Measurements from ENCODE around the gene PKN1. TPM values are rescaled to one million over a fixed set of nuclear protein-coding genes. Genes with fewer than 3 reads are reported as not detected.
A peak's percentile ranks its signal among the peaks of the same experiment; 100 is the strongest.

PKN1 gene
- total and polyA plus RNA-seq, 10 of the 15 experiments (the other 5 are each of a cell fraction or from before 2014, with no cell fraction given): 1.0 to 189 (median 52.7) TPM

DNA sequence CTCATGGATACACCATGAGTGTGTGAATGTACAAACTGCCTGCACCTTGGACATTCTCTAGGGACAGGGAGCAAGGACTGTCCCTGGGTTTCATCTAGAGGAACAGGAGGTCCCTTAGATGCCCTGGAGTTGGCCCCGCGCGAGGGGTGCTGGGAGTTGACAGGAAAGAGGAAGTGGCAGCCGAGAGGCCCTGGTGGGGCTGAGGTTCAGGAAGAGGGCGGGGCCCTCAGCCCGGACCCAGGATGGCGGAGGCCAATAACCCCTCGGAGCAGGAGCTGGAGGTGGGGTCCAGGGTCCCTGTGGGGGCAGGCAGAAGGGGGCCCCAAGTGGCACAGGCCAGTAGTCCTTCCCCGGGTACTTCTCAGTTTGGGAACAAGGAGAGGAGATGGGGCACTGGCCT, 6.9 kb downstream of the PKN1 start (continued):
- peak; percentile 89 for TF ChIP-seq POLR2A (IDR thresholded peaks at IDR 0.05; ENCODE audit: low read depth, low read length)
- TF ChIP-seq DPF2 (IDR thresholded peaks at IDR 0.05): 0 out of 2 replicates have a peak, but pooled peaks have one; percentile 43
- 0 out of 2 replicates have a peak, but pooled peaks have one; percentile 60 for TF ChIP-seq POLR2AphosphoS2 (IDR thresholded peaks at IDR 0.05; ENCODE audit: low read depth, low read length)
- TF ChIP-seq STAT1 (conservative IDR thresholded peaks at IDR 0.05): no peak; the same call in 1 of the 2 replicates
- TF ChIP-seq ZNF207 (IDR thresholded peaks at IDR 0.05; ENCODE audit: borderline replicate concordance): peak; percentile 71; the same call in 1 of the 2 replicates
- no peak for TF ChIP-seq SUPT20H (IDR thresholded peaks at IDR 0.05; ENCODE audit: borderline replicate concordance, control insufficient read depth, low read depth, low read length)
- TF ChIP-seq, protein P1, sequence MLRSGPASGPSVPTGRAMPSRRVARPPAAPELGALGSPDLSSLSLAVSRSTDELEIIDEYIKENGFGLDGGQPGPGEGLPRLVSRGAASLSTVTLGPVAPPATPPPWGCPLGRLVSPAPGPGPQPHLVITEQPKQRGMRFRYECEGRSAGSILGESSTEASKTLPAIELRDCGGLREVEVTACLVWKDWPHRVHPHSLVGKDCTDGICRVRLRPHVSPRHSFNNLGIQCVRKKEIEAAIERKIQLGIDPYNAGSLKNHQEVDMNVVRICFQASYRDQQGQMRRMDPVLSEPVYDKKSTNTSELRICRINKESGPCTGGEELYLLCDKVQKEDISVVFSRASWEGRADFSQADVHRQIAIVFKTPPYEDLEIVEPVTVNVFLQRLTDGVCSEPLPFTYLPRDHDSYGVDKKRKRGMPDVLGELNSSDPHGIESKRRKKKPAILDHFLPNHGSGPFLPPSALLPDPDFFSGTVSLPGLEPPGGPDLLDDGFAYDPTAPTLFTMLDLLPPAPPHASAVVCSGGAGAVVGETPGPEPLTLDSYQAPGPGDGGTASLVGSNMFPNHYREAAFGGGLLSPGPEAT (IDR thresholded peaks at IDR 0.05; ENCODE audit: low read depth): peak; percentile 50; the same call in 1 of the 2 replicates
- peak; percentile 48 for TF ChIP-seq SP1 (IDR thresholded peaks at IDR 0.05; ENCODE audit: low read depth, low read length)
- TF ChIP-seq CBFB (IDR thresholded peaks at IDR 0.05; ENCODE audit: low read depth): no peak
- TF ChIP-seq HDAC2 (IDR thresholded peaks at IDR 0.05): no peak
- TF ChIP-seq RUNX3 (IDR thresholded peaks at IDR 0.05; ENCODE audit: low read length): peak; percentile 53
- TF ChIP-seq, protein P2, sequence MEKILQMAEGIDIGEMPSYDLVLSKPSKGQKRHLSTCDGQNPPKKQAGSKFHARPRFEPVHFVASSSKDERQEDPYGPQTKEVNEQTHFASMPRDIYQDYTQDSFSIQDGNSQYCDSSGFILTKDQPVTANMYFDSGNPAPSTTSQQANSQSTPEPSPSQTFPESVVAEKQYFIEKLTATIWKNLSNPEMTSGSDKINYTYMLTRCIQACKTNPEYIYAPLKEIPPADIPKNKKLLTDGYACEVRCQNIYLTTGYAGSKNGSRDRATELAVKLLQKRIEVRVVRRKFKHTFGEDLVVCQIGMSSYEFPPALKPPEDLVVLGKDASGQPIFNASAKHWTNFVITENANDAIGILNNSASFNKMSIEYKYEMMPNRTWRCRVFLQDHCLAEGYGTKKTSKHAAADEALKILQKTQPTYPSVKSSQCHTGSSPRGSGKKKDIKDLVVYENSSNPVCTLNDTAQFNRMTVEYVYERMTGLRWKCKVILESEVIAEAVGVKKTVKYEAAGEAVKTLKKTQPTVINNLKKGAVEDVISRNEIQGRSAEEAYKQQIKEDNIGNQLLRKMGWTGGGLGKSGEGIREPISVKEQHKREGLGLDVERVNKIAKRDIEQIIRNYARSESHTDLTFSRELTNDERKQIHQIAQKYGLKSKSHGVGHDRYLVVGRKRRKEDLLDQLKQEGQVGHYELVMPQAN (conservative IDR thresholded peaks at IDR 0.05): 0 out of 2 replicates have a peak, but pooled peaks have one; percentile 18
- TF ChIP-seq, protein P3, sequence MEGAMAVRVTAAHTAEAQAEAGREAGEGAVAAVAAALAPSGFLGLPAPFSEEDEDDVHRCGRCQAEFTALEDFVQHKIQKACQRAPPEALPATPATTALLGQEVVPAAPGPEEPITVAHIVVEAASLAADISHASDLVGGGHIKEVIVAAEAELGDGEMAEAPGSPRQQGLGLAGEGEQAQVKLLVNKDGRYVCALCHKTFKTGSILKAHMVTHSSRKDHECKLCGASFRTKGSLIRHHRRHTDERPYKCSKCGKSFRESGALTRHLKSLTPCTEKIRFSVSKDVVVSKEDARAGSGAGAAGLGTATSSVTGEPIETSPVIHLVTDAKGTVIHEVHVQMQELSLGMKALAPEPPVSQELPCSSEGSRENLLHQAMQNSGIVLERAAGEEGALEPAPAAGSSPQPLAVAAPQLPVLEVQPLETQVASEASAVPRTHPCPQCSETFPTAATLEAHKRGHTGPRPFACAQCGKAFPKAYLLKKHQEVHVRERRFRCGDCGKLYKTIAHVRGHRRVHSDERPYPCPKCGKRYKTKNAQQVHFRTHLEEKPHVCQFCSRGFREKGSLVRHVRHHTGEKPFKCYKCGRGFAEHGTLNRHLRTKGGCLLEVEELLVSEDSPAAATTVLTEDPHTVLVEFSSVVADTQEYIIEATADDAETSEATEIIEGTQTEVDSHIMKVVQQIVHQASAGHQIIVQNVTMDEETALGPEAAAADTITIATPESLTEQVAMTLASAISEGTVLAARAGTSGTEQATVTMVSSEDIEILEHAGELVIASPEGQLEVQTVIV (IDR thresholded peaks at IDR 0.05; ENCODE audit: borderline replicate concordance, partially characterized antibody): peak; percentile 52
- no peak for TF ChIP-seq BCL11A (IDR thresholded peaks at IDR 0.05; ENCODE audit: low read depth, low read length)
- 0 out of 4 replicates have a peak, but pooled peaks of 1 of the 2 experiments have one; percentile 22 for TF ChIP-seq IKZF2 (IDR thresholded peaks at IDR 0.05)
- TF ChIP-seq, protein P4, sequence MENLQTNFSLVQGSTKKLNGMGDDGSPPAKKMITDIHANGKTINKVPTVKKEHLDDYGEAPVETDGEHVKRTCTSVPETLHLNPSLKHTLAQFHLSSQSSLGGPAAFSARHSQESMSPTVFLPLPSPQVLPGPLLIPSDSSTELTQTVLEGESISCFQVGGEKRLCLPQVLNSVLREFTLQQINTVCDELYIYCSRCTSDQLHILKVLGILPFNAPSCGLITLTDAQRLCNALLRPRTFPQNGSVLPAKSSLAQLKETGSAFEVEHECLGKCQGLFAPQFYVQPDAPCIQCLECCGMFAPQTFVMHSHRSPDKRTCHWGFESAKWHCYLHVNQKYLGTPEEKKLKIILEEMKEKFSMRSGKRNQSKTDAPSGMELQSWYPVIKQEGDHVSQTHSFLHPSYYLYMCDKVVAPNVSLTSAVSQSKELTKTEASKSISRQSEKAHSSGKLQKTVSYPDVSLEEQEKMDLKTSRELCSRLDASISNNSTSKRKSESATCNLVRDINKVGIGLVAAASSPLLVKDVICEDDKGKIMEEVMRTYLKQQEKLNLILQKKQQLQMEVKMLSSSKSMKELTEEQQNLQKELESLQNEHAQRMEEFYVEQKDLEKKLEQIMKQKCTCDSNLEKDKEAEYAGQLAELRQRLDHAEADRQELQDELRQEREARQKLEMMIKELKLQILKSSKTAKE (IDR thresholded peaks at IDR 0.05; ENCODE audit: low read depth, poor library complexity, severe bottlenecking): no peak
- no peak for TF ChIP-seq RCOR1 (conservative IDR thresholded peaks at IDR 0.05; ENCODE audit: low read depth, low read length)
- peak; percentile 69 for TF ChIP-seq IKZF1 (conservative IDR thresholded peaks at IDR 0.05)
- peak; percentile 86 for TF ChIP-seq TAF1 (IDR thresholded peaks at IDR 0.05; ENCODE audit: borderline replicate concordance, low read depth, low read length)
- TF ChIP-seq CREM (IDR thresholded peaks at IDR 0.05; ENCODE audit: low read depth): 0 out of 2 replicates have a peak, but pooled peaks have one; percentile 14
- no peak for TF ChIP-seq CHD2 (IDR thresholded peaks at IDR 0.05; ENCODE audit: borderline replicate concordance, low read depth, low read length)
- TF ChIP-seq ZZZ3 (IDR thresholded peaks at IDR 0.05; ENCODE audit: control insufficient read depth, insufficient read length, low read depth): no peak

Data from GM12878 (cell line).